IMR-90 (cell line): ENCODE measurements around the gene EXOC4.

Source experiments
- BHLHE40 ChIP-seq: fragments of 150-350 bp; IDR thresholded peaks from 2 replicates; pipeline ENCODE4 v1.6.1; 2016; ENCODE audit warnings: mild to moderate bottlenecking, low read depth, low read length
- CHD1 ChIP-seq: IDR thresholded peaks from 2 replicates; pipeline ENCODE4 v1.6.1; 2012; ENCODE audit warnings: low read depth, low read length, improper control_type of control experiment
- CTCF ChIP-seq: conservative IDR thresholded peaks from 2 replicates; pipeline ENCODE4 v1.5.1; 2012; ENCODE audit warnings: mild to moderate bottlenecking, low read depth, low read length, improper control_type of control experiment
- ELK1 ChIP-seq: fragments of 150-350 bp; IDR thresholded peaks from 2 replicates; pipeline ENCODE4 v1.6.1; 2016; ENCODE audit warnings: low read depth, mild to moderate bottlenecking, low read length, moderate library complexity, borderline replicate concordance
- MAFK ChIP-seq: IDR thresholded peaks from 2 replicates; pipeline ENCODE4 v1.6.1; 2012; ENCODE audit warnings: low read depth, low read length, improper control_type of control experiment
- POLR2A ChIP-seq: IDR thresholded peaks from 2 replicates; pipeline ENCODE4 v1.6.1; 2012; ENCODE audit warnings: mild to moderate bottlenecking, low read depth, low read length
- RAD21 ChIP-seq: IDR thresholded peaks from 2 replicates; pipeline ENCODE4 v1.6.1; 2012; ENCODE audit warnings: low read length, improper control_type of control experiment
- RFX5 ChIP-seq: IDR thresholded peaks from 2 replicates; pipeline ENCODE4 v1.8.0; 2012; ENCODE audit warnings: low read depth, mild to moderate bottlenecking, low read length, moderate library complexity
- SMC3 ChIP-seq: fragments of 150-350 bp; IDR thresholded peaks from 2 replicates; pipeline ENCODE4 v1.6.1; 2016; ENCODE audit warnings: low read depth, mild to moderate bottlenecking, antibody characterized with exemption, low read length, moderate library complexity
- TF ChIP-seq, protein P1 (sequence below): fragments of 150-350 bp; IDR thresholded peaks from 2 replicates; pipeline ENCODE4 v1.6.1; 2017; ENCODE audit warnings: mild to moderate bottlenecking, antibody characterized with exemption, low read length, low read depth

DNA sequence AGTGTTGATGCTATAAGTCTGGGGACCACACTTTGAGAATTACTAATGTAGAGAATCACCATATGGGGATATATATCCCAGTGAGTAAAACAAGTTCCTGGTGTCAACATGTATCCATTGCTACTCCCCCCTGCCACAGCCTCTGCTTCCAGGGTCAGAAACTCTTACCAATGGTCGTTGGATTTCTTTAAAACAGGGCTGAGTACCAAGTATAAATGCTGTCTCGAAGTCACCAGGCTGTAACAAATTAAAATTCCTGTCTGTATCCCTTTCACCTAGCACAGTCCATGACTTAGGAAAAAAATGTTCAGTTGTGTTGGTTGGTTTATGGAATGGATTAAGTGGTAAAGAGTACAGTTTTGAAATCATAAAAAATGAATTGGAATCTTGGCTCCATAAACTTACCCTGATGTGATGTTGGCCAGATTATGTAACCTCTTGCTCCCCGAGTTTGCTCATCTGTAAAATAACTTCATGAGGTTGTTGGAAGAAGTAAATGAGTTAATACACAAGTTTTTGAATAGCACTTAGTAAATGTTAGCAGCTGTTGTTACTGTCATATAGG, 510.3 kb downstream of the EXOC4 start:
- TF ChIP-seq, protein P1, sequence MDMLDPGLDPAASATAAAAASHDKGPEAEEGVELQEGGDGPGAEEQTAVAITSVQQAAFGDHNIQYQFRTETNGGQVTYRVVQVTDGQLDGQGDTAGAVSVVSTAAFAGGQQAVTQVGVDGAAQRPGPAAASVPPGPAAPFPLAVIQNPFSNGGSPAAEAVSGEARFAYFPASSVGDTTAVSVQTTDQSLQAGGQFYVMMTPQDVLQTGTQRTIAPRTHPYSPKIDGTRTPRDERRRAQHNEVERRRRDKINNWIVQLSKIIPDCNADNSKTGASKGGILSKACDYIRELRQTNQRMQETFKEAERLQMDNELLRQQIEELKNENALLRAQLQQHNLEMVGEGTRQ, result no peak
- TF ChIP-seq POLR2A, result no peak
- TF ChIP-seq CTCF, result no peak
- no peak for TF ChIP-seq BHLHE40
- no peak for TF ChIP-seq RFX5
- TF ChIP-seq RAD21, result no peak
- TF ChIP-seq SMC3, result no peak
- TF ChIP-seq CHD1, result no peak
- TF ChIP-seq MAFK, result no peak
- TF ChIP-seq ELK1, result no peak
